GM04504 (cell line): ENCODE measurements around the gene RIMKLB.
"Not testable (repeated sequence)": the region's sequence is repeated elsewhere in the genome, so short reads cannot be mapped to it uniquely, and the experiment has no call there.

Experiments
- DNase-seq: peaks from one replicate; pipeline ENCODE4 v3.0.0-alpha.2; 2012; ENCODE audit warnings: low read depth

RIMKLB gene

GRCh38 chr12:8779281-8779680, 81.5 kb downstream of the RIMKLB start:
- no peak for DNase-seq

- no peak for DNase-seq
Observed at GRCh38 chr12:8779862-8780261, 82.1 kb downstream of the RIMKLB start.

- peak; percentile 9 for DNase-seq
Observed at GRCh38 chr12:8780389-8780788, 82.6 kb downstream of the RIMKLB start.

GRCh38 chr12:8781381-8782127, 83.8 kb downstream of the RIMKLB start:
- no peak for DNase-seq

GRCh38 chr12:8784290-8784888, 86.6 kb downstream of the RIMKLB start:
- no peak for DNase-seq

- no peak for DNase-seq
Observed at GRCh38 chr12:8785499-8785898, 87.7 kb downstream of the RIMKLB start.

GRCh38 chr12:8787206-8787605, 89.4 kb downstream of the RIMKLB start:
- not testable (repeated sequence) for DNase-seq

GRCh38 chr12:8788706-8789105, 90.9 kb downstream of the RIMKLB start:
- not testable (repeated sequence) for DNase-seq

- not testable (repeated sequence) for DNase-seq
Observed at GRCh38 chr12:8789341-8790013, 91.7 kb downstream of the RIMKLB start.

GRCh38 chr12:8793226-8793625, 95.4 kb downstream of the RIMKLB start:
- not testable (repeated sequence) for DNase-seq

- DNase-seq: not testable (repeated sequence)
Observed at GRCh38 chr12:8794611-8795010, 96.8 kb downstream of the RIMKLB start.

- DNase-seq: no peak
Observed at GRCh38 chr12:8796831-8797626, 99.2 kb downstream of the RIMKLB start.

- not testable (repeated sequence) for DNase-seq
Observed at GRCh38 chr12:8801213-8801612, 103.4 kb downstream of the RIMKLB start.

- not testable (repeated sequence) for DNase-seq
Observed at GRCh38 chr12:8804833-8805232, 107.0 kb downstream of the RIMKLB start.

- DNase-seq: not testable (repeated sequence)
Observed at GRCh38 chr12:8805487-8805886, 107.7 kb downstream of the RIMKLB start.

- not testable (repeated sequence) for DNase-seq
Observed at GRCh38 chr12:8807084-8807483, 109.3 kb downstream of the RIMKLB start.

GRCh38 chr12:8810112-8810511, 112.3 kb downstream of the RIMKLB start:
- DNase-seq: not testable (repeated sequence)

GRCh38 chr12:8813572-8814357, 116.0 kb downstream of the RIMKLB start:
- DNase-seq: no peak

GRCh38 chr12:8816448-8817050, 118.8 kb downstream of the RIMKLB start:
- no peak for DNase-seq

- no peak for DNase-seq
Observed at GRCh38 chr12:8817856-8818255, 120.1 kb downstream of the RIMKLB start.

- DNase-seq: no peak
Observed at GRCh38 chr12:8818526-8818925, 120.7 kb downstream of the RIMKLB start.
